ENCODE measurements around the gene ETFA.

The ETFA gene

DNA sequence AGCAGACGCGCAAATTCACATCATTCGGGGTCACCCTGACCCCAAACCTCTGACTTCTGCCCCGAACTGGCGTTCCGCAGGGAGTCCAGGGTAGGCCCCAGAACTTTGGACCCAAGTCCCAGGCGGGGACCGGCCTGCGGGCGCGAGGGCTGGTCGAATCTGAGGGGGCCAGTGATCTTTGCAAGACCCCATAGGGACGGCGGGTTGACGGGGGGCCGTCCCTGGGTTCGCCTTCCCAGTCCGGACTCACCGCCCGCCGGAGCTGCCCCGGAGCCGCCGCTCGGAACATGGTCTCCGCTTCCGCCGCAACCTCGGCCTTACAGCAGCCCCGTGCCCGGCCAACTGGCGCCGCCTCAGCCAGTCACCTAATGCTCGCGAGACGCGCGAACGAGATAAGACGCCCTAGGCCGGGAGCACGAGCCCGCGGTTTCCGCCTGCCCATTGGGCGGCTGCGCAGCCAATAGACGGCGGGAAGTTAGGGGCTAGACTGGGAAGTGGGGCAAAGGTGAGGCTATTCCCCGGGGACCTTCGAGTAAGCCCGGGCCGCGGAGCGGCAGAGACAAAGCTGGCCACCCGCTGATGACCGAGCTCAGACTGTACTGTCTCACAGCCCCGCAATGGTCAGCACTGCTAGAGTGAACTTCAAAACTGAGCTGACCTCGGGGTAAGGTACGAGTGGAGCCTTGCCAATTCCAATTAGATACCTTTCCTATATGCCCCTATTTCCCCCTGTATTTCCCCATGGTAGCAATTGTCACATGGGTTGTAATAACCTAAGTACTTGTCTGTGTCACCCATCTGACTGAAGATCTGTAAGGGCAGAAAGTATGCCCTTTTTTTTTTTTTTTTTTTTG is at the start of gene ETFA:
Gene ETFA, minus strand, starts transcription at position 370 of the 854 bp plus-strand sequence. Its CDS starts 81 bp downstream, at position 289.
- DNase-seq = peak; percentile 35

DNA sequence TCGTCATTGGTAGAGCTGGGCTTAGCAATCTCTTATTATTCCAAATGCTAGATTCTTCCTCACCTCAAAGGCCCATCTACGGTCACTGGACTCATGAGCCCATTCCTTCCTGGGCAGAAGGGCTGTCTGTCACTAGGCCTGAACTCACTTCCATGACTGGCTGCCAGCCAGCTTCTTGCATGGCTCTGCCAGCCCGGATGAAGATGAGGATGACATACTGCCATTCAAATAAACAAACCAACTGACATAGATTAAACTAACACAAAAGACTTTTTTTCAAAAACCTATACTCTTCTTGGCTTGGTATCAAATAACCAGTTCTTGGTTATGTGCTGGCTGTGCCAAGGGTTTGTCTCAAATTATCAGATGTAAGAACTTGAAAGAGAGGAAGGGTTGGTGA is 49.1 kb upstream of the ETFA start:
- no peak for DNase-seq

DNA sequence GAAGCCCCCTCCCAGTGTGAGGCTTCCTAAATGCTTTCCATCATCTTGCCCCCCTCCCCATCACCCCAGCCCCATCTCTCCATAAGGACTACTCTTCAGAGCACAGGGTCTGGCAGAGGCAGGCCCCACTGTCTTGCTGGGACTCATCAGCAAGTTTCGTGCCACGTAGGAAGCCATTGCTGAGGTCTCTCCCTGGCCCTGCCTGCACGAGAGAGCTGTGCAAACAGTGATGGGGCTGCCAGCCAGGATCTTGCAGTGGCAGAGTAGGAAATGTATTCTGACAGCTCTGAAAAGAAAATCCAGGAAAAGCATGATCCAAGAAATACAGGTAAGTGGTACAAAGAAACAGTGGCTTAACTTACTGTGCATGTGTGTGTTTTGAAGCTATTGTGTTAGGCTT is 47.9 kb upstream of the ETFA start:
- DNase-seq = no peak

DNA sequence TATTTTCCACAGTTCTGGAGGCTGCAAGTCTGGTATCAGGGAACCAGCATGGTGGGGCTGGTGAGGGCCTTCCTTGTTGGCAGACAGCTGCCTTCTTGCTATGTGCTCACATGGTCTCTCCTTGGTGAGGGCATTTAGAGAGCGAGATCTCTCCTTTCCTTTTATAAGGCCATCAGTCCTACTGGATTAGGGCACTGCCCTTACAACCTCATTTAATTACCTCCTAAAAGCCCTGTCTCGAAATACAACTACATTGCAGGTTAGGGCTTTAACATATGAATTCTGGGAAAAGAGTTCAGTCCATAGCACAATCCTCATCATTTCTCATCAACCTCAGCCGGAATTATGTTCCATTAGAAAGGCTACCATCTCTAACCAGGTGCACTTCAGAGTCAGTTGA is 47.2 kb upstream of the ETFA start:
- no peak for DNase-seq

DNA sequence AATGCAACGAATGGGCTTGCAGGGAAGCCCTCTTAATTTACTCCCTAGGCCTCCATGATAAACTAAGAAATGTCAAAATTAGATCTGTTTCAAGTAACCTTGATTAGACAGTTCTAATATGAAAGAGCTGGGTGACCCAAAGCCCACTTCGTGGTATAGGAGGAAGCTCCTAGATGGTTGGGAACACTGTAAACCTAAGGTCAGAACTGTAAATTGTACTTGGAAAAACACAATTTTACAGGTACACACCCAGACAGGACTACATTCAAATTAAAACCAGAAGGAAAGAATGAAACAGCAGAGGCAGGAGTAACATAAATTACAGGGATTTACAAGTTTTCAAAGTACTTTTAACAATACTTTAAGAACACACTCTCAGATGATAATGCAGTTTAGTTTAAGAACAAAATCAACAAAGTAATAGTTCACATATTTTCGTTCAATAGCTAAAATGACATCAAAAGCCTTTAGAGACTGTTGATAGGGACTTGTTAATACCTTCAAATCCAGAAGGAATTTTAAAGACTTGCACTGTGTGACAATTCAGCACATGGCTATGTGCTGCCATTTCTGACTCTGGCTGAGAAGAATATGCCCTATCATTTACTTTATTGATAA is 43.7 kb upstream of the ETFA start:
- DNase-seq = no peak

DNA sequence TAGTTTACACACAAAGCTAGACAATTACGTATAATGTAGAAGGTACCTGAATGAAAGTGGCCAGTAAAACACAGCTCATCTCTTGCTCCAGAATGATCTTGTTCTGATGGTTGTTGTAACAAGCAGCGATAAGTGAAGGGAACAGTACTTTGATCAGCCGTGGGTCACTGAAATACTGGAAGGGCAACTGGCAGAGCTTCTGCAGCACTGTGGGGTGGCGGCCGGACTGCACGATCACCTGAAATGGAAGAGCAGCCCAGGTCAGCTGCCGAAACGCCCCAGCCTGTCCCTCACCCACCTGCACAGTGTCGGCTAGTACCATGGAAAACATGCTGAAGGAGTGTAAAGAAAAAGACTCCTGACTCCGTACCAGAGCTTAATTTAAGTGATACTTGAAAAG is 42.6 kb upstream of the ETFA start:
- no peak for DNase-seq

DNA sequence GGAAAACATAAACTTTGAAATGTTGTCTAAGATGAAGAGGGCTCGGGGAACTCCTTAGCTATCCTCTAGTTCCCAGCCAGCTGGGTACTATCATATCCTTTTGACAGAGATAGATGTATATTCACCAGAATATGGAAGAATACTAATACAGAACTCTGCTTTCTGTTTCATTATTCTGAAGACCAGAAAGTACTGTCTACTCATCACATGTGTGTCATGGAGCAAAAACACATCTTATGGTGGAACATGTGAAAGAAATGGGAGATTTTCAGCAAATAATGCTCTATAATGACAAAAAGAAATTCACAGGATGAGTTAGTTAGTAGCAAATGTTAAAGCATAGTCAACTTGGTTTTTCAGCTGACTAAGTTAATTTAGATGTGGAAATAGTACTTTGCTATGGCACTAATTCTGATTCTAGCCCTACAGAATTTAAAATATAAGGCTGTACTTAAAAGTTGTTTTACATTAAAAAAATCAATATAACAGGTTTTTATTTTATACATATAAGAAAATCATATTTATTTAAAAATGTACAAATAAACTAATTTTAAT is 41.8 kb upstream of the ETFA start:
- no peak for DNase-seq

DNA sequence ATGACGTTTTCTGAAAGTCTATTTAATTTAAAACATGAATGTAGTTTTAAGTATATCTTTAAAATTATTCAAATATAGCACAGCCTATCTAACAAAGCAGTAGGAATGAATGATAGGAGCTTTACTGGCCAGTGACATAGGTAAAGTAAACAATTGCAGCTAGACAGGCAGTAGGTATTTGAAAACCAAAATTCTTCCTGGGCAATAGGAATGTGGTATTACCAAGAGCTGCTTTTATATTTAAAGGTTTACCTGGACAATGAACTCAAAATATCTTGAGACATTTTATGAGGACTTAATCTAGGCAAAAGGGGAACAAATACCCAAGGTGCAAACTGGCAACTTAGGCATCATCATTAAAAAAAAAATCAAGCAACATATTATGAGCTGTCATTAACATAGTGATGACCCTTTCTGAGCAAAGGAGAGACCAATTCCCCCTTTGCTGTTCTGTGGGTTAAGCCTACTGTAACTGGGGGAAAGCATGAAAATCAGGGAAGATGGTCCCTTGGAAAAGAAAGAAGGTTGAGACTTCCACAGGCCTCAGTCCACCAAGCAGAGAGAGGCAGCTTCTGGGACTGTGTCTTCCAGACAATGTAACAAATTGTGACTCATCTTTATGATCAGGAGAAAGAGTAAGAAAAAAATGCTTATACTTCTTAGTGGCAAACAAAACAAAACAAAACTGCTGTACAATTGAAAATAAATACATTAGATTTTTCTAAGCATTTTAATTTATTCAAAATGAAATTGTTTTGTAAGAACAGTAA is 38.2 kb upstream of the ETFA start:
- DNase-seq = no peak

DNA sequence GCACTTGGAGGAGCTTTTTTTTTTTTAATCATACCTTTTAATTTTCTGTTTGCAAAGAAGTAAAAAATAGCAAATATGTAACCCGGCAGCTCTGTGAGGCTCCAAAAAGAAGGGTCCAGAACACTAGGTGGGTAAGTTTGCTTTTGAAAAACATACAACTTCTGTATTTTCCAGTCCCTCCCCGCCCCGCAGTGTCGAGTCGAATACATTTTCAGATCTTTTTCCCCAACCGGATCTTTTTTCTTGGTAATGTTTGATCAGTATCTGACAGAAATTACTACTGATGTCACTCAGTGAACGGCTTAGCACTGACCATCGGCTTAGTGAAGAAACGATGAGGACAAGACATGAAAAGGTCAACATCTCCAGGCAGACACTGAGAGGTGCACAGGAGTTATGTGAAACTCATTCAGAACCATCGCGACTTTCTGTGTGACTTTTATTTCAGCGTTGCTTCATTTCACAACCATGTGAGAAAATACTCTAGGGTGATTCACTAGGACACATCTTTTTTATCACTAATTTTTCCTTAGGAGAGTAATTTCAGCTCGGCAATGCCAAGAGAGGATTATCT is 36.3 kb upstream of the ETFA start:
- no peak for DNase-seq

DNA sequence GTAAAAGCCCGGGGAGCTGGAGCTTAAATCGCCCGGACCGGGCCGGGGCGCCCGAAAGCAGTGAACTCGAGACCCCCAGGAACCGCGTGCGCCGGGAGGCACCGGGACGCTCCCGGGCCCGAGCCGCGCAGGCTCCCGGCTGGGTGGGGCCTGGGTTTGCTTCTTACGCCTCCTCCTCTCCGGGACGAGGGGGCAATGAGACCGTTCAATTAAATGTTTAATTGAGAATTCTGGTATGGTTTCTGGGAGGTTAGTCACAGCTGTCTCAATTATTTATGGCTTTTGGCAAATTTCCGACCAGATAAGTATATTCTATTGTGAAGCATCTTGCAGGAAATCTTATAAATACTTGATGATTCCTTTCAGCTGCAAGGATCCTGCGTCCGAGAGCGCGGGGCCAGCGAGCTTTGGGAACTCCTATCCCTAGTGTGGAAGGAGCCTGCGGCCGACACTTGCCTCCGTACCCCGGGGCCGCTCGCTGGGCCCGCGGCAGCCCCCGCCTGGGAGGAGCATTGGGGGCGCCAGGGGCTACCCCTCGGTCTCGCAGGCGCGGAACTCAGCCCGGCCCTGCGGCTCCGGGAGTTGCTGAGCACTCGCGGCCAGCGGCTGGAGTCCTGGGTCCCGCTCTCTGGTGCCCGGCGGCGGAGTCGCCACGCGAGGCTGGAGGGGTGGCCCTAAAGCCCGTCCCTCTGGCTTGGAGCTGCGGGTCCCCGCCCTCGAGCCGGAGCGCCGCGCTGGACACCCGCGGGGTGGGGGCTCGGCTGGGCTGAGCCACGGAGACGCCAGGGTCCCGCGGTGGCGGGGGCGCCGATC is 35.6 kb upstream of the ETFA start:
- DNase-seq = no peak

DNA sequence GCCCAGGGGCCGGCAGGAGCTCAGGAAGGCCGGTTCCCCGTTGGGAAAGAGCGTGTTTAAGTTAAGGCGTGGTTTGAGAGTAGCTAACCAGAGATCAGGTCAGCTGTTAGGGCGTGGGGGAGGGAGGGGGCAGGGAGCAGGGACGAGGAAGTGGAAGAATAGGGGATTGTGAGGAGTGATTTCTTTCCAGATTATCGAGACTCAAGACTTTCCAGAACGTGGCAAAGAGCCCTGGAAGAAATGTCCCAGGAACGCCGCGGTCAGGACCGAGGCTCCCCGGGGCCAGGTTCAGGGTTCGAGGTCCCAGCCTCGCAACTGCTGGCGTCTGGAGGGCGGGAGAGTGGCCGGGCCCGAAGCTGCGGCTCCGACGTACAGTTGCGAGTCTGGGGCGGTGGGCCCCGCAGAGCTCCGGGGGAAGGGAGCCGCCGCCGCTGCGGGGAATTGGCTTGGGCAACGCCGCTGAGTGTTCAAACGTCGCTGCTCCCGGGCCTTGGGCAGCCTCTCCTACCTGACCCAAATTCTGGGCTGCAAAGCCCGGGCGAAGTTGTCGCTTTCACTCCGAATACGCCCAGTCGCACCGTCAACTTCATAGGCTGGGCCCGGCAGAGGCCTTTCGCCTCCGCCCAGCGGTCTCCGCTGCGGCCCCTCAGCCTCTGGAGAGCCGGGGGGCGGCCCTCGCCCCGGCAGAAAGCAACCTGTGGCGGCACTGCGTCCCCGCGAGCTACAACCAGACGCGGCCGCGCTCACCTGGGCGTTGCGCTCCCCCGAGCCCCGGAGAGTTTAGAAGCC is 34.8 kb upstream of the ETFA start:
- no peak for DNase-seq

DNA sequence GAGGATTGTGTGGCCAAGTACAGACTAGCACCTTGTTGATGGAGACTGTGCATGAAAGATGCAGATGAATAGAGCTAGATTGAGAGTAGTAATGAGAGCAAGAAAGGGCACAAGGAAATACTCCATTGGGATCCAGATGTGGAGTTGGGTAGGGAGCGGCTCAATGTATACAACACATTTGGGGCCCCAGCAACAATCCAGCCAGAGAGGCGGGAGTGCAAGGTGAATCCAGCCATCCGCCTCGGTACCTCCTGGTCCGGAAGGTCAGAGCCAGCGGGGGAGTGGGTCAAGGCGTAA is 34.3 kb upstream of the ETFA start:
- no peak for DNase-seq

DNA sequence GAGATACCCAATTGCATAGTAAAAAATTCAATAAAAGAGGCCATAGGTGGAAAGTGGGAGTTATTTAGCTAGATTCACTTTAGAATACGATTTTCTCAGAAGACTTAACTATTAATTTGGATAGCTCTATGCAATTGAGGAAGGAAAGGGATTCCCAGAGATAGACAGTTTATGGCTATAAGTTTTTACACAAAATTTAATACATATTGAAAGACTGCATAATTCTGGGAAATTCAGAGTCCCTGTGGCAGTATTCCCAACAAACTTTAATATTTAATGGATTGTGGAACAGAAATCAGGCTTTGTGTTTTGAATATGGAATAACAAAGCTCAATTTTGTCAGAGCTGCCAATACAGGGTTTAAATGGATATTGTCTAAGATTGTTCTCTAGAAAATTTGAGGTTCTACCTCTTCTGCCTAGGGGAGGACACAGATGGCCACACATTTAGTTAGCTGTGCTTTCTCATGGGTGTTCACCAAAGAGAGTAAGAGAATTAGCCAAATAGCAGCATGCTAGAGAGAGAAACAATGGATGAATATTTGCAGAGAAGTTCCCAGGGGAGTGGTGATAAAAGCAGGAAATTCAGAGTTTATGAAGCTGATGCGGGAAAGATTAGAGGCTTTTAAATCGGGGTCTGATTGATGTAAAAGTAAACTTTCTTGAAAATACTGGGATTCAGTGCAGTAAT is 33.8 kb upstream of the ETFA start:
- no peak for DNase-seq

DNA sequence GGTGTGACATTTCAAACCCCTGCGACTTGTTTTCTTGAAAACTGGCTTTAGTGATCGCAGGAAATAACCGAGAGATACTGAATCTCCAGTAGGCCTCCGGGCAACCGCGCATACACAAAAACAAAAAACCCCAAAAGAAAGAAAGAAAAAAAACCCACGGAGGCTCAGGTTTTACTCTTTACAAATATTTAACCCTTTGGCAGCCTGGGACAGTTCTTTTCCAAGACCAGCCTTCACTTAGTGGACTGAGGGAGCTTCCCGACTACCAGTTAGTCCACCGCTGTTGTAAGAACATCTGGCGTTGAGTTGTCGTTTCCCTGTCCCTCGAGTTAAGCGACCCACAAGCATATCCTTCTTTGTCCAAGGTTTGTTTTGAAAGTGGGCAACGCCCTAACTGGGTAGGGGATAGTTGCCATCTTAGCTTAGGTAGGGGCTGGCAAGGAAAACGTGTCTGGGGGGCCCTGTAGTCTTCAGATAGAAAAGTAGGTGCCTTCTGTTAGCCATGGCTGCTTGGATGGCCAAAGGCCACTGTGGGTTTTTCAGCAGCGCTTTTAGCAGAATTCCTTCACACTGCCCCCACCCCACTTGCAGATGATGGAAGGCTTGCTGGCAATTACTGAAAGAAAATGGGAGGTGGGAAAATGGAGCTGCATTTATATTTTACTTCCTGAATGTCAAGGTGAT is 32.2 kb upstream of the ETFA start:
- DNase-seq = no peak

DNA sequence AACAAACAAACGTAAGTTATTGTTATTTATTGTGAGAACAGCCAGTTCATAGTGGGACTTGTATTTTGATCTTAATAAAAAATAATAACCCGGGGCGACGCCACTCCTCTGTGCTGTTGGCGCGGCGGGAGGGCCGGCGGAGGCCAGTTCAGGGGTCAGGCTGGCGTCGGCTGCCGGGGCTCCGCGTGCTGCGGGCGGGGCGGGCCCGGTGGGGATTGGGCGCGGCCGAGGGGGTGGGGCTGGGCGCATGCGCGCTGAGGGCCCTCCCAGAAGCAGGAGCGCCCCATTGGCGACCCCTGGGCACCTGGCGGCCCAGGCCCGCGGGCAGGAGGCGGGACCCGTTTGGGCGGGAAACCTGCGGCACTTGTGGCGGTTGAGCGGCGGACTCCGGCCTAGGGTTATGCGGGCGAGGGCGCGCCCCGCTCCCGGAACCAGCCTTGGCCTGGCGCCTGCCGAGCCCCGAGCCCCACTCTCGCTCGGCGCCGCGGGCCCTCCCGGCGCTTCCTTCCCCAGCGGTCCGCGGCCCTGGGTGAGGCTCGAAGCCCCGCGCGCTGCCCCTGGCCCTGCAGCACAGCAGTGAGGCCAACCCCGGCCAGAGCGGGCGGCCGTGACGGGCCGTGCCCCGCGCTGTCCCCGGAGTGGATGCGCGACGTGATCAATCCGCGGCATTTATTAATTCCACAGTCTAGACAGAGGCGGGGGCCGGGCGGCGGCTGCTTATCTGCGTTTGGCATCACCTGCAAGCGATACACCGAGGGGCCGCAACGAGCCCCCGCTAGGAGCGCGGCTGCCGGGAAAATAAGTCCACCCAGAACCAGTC is 31.3 kb upstream of the ETFA start:
- DNase-seq = no peak

DNA sequence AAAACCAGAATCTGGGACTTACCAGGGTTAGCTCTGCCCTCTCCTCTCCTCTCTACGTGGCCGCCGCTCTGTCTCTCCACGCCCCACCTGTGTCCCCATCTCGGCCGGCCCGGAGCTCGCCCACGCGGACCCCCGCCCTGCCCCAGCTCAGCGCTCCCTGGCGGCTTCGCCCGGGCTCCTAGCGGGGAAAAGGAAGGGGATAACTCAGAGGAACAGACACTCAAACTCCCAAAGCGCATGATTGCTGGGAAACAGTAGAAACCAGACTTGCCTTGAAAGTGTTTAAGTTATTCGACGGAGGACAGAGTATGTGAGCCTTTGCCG is 30.8 kb upstream of the ETFA start:
- no peak for DNase-seq

DNA sequence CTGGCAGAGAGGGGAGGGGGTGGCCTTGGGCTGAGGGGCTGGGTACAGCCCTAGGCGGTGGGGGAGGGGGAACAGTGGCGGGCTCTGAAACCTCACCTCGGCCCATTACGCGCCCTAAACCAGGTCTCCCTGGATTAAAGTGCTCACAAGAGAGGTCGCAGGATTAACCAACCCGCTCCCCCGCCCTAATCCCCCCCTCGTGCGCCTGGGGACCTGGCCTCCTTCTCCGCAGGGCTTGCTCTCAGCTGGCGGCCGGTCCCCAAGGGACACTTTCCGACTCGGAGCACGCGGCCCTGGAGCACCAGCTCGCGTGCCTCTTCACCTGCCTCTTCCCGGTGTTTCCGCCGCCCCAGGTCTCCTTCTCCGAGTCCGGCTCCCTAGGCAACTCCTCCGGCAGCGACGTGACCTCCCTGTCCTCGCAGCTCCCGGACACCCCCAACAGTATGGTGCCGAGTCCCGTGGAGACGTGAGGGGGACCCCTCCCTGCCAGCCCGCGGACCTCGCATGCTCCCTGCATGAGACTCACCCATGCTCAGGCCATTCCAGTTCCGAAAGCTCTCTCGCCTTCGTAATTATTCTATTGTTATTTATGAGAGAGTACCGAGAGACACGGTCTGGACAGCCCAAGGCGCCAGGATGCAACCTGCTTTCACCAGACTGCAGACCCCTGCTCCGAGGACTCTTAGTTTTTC is 30.2 kb upstream of the ETFA start:
- DNase-seq = no peak

DNA sequence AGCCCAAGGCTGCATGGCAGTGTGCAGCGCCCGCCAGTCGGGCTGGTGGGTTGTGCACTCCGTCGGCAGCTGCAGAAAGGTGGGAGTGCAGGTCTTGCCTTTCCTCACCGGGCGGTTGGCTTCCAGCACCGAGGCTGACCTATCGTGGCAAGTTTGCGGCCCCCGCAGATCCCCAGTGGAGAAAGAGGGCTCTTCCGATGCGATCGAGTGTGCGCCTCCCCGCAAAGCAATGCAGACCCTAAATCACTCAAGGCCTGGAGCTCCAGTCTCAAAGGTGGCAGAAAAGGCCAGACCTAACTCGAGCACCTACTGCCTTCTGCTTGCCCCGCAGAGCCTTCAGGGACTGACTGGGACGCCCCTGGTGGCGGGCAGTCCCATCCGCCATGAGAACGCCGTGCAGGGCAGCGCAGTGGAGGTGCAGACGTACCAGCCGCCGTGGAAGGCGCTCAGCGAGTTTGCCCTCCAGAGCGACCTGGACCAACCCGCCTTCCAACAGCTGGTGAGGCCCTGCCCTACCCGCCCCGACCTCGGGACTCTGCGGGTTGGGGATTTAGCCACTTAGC is 29.6 kb upstream of the ETFA start:
- no peak for DNase-seq
